ENCODE measurements around the gene COX4I2. TPM values are rescaled to one million over a fixed set of nuclear protein-coding genes. Genes with fewer than 3 reads are reported as not detected.
"Not testable (repeated sequence)": the region's sequence is repeated elsewhere in the genome, so short reads cannot be mapped to it uniquely, and the experiment has no call there.

COX4I2 gene
- polyA plus RNA-seq, 1 donor from 2014 or later, result not detected

GRCh38 chr20:31595654-31596411 lies 41.9 kb upstream of the COX4I2 start:
- Histone ChIP-seq H3K4me3 (ENCODE audit: low read length) (no peak overlapping the region), H3K4me2 (ENCODE audit: low read length) (no peak overlapping the region), H3F3A (ENCODE audit: insufficient read depth, low read length, poor library complexity, severe bottlenecking) (no peaks in the 10 kb centered on the region), H3K9ac (ENCODE audit: low read length) (no peak overlapping the region), H3K36me3 (ENCODE audit: insufficient read depth, low read length) (no peaks in the 10 kb centered on the region), H3K27me3 (ENCODE audit: insufficient read depth, low read depth, low read length) (no peaks in the 10 kb centered on the region), H3K79me2 (replicated peaks; ENCODE audit: insufficient read depth, low read length) (no peaks in the 10 kb centered on the region), H3K27ac (ENCODE audit: low read length) (no peak overlapping the region), H3K9me3 (ENCODE audit: low read length) (no peaks in the 10 kb centered on the region), H3K9me2 (ENCODE audit: insufficient read depth, low read length) (no peaks in the 10 kb centered on the region), H2AFZ (ENCODE audit: low read depth, low read length) (no peak overlapping the region), H4K20me1 (ENCODE audit: insufficient read depth) (no peaks in the 10 kb centered on the region)
- TF ChIP-seq RAD21 (conservative IDR thresholded peaks at IDR 0.05) (no peak), MXI1 (conservative IDR thresholded peaks at IDR 0.05; ENCODE audit: poor library complexity, severe bottlenecking) (no peak), EZH2 (IDR thresholded peaks at IDR 0.05; ENCODE audit: borderline replicate concordance, insufficient read depth, low read length, poor library complexity, severe bottlenecking) (no peak), TAF1 (IDR thresholded peaks at IDR 0.05; ENCODE audit: low read depth) (no peak), SMC3 (conservative IDR thresholded peaks at IDR 0.05; ENCODE audit: poor library complexity) (no peak), EP300 (conservative IDR thresholded peaks at IDR 0.05; ENCODE audit: poor library complexity, severe bottlenecking) (no peak), POLR2AphosphoS5 (IDR thresholded peaks at IDR 0.05) (no peak), REST (IDR thresholded peaks at IDR 0.05; ENCODE audit: borderline replicate concordance) (no peak)
- TF ChIP-seq, protein P1, sequence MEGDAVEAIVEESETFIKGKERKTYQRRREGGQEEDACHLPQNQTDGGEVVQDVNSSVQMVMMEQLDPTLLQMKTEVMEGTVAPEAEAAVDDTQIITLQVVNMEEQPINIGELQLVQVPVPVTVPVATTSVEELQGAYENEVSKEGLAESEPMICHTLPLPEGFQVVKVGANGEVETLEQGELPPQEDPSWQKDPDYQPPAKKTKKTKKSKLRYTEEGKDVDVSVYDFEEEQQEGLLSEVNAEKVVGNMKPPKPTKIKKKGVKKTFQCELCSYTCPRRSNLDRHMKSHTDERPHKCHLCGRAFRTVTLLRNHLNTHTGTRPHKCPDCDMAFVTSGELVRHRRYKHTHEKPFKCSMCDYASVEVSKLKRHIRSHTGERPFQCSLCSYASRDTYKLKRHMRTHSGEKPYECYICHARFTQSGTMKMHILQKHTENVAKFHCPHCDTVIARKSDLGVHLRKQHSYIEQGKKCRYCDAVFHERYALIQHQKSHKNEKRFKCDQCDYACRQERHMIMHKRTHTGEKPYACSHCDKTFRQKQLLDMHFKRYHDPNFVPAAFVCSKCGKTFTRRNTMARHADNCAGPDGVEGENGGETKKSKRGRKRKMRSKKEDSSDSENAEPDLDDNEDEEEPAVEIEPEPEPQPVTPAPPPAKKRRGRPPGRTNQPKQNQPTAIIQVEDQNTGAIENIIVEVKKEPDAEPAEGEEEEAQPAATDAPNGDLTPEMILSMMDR (IDR thresholded peaks at IDR 0.05; ENCODE audit: poor library complexity, severe bottlenecking), result no peak

DNA sequence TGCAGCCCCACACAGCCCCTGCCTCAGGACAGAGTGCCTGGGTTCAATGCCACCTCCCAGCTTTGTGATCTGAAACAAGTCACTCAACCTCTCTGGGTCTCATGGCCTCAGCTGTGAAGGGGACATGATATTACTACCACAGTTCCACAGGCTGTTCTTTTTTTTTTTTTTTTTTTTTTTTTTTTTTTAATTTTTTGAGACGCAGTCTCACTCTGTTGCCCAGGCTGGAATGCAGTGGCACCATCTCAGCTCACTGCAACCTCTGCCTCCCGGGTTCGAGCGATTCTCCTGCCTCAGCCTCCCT lies 41.3 kb upstream of the COX4I2 start:
- not testable (repeated sequence) for H3K36me3 ChIP-seq (ENCODE audit: insufficient read depth, low read length); H3K9ac ChIP-seq (ENCODE audit: low read length); H3F3A ChIP-seq (ENCODE audit: insufficient read depth, low read length, poor library complexity, severe bottlenecking); H3K27ac ChIP-seq (ENCODE audit: low read length); H3K27me3 ChIP-seq (ENCODE audit: insufficient read depth, low read depth, low read length); H3K79me2 ChIP-seq (replicated peaks; ENCODE audit: insufficient read depth, low read length); H3K9me3 ChIP-seq (ENCODE audit: low read length); H2AFZ ChIP-seq (ENCODE audit: low read depth, low read length); H3K4me3 ChIP-seq (ENCODE audit: low read length); H4K20me1 ChIP-seq (ENCODE audit: insufficient read depth); H3K9me2 ChIP-seq (ENCODE audit: insufficient read depth, low read length); H3K4me2 ChIP-seq (ENCODE audit: low read length)

Data from neural cell (in vitro differentiated cells).